GM23338 (cell line): ENCODE results near the gene MRPS10. TPM values are rescaled to one million over a fixed set of nuclear protein-coding genes. Genes with fewer than 3 reads are reported as not detected.

Experiments
- ATAC-seq: fragments of 200-7000 bp; cut with Tn5 transposase; 3 replicates; pipeline ENCODE4 v1.9.1; 2020
- DNase-seq: peaks from one replicate; pipeline ENCODE4 v3.0.0-alpha.2; 2015; ENCODE audit warnings: low spot score
- H2AFZ ChIP-seq: fragments of 200-600 bp; sonication (generic); 2 replicates; pipeline ENCODE4 v1.8.0; 2016; ENCODE audit warnings: antibody characterized with exemption, mild to moderate bottlenecking, moderate library complexity
- H3F3A ChIP-seq: fragments of 200-600 bp; sonication (generic); replicated peaks from 2 replicates; pipeline ENCODE4 v1.8.0; 2017; ENCODE audit warnings: antibody characterized with exemption, mixed run types, low read depth
- H3K27ac ChIP-seq: fragments of 200-600 bp; sonication (generic); 2 replicates; pipeline ENCODE4 v1.6.1; 2016; ENCODE audit warnings: low read depth
- H3K27me3 ChIP-seq: fragments of 200-600 bp; sonication (generic); 2 replicates; pipeline ENCODE4 v1.8.0; 2016; ENCODE audit warnings: mild to moderate bottlenecking, mixed run types, moderate library complexity; ENCODE audit not compliant: insufficient read depth
- H3K36me3 ChIP-seq: fragments of 200-600 bp; sonication (generic); 2 replicates; pipeline ENCODE4 v1.8.0; 2016; ENCODE audit warnings: mild to moderate bottlenecking; ENCODE audit not compliant: insufficient read depth
- H3K4me1 ChIP-seq: fragments of 200-600 bp; sonication (generic); 2 replicates; pipeline ENCODE4 v1.8.0; 2016; ENCODE audit warnings: mild to moderate bottlenecking, moderate library complexity; ENCODE audit not compliant: insufficient read depth
- H3K4me2 ChIP-seq: fragments of 200-600 bp; sonication (generic); 2 replicates; pipeline ENCODE4 v1.7.1; 2017; ENCODE audit warnings: mixed run types
- H3K4me3 ChIP-seq: fragments of 200-600 bp; sonication (generic); 2 replicates; pipeline ENCODE4 v1.6.1; 2016; ENCODE audit warnings: mixed run types
- H3K79me2 ChIP-seq: fragments of 200-600 bp; sonication (generic); replicated peaks from 2 replicates; pipeline ENCODE4 v1.8.0; 2017; ENCODE audit warnings: mild to moderate bottlenecking; ENCODE audit not compliant: insufficient read depth
- H3K9me2 ChIP-seq: fragments of 200-600 bp; sonication (generic); 2 replicates; pipeline ENCODE4 v1.8.0; 2017; ENCODE audit not compliant: insufficient read depth
- H4K20me1 ChIP-seq: fragments of 200-600 bp; sonication (generic); replicated peaks from 2 replicates; pipeline ENCODE4 v1.8.0; 2017; ENCODE audit warnings: mild to moderate bottlenecking; ENCODE audit not compliant: insufficient read depth
- H3K27ac Mint-ChIP-seq: 2 replicates; pipeline ENCODE4 v1.8.0; 2020; ENCODE audit warnings: inconsistent platforms, mild to moderate bottlenecking, moderate library complexity, mixed read lengths
- H3K27me3 Mint-ChIP-seq: 3 replicates; pipeline ENCODE4 v1.8.0; 2022; ENCODE audit warnings: low read depth, mild to moderate bottlenecking, moderate library complexity, mixed read lengths, inconsistent platforms; ENCODE audit not compliant: insufficient read depth, poor library complexity
- H3K36me3 Mint-ChIP-seq: 3 replicates; pipeline ENCODE4 v1.8.0; 2021; ENCODE audit warnings: low read depth, mild to moderate bottlenecking, inconsistent platforms, moderate library complexity, mixed read lengths
- H3K4me1 Mint-ChIP-seq: 3 replicates; pipeline ENCODE4 v1.8.0; 2020; ENCODE audit warnings: mild to moderate bottlenecking, inconsistent platforms, mixed read lengths
- H3K4me3 Mint-ChIP-seq: 3 replicates; pipeline ENCODE4 v1.8.0; 2021; ENCODE audit warnings: moderate library complexity, mild to moderate bottlenecking, inconsistent platforms, mixed read lengths
- H3K9me3 Mint-ChIP-seq: 3 replicates; pipeline ENCODE4 v1.8.0; 2020; ENCODE audit warnings: moderate library complexity, mild to moderate bottlenecking, inconsistent platforms, mixed read lengths
- CREB1 ChIP-seq: fragments of 250-450 bp; sonication (Bioruptor Pico); IDR thresholded peaks from 2 replicates; pipeline ENCODE4 v1.5.0; 2020; ENCODE audit warnings: low read depth, mild to moderate bottlenecking, moderate library complexity
- CTCF ChIP-seq, 2 experiments: fragments of 200-600 bp in 1 of 2; sonication (generic) in 1 of 2; conservative IDR thresholded peaks; 2 replicates each; pipeline versions ENCODE4 v1.5.1 to v1.6.1; 2016 to 2017; ENCODE audit warnings: antibody characterized with exemption in 2 of 2, low read depth in 2 of 2, mild to moderate bottlenecking in 2 of 2, moderate library complexity in 1 of 2
- EZH2 ChIP-seq: fragments of 200-600 bp; sonication (generic); IDR thresholded peaks from one replicate; pipeline ENCODE4 v1.8.0; 2017; ENCODE audit warnings: antibody characterized with exemption, mild to moderate bottlenecking, low read depth; ENCODE audit not compliant: unreplicated experiment
- JUNB ChIP-seq: IDR thresholded peaks from one replicate; pipeline ENCODE4 v1.6.1; 2016; ENCODE audit warnings: antibody characterized with exemption; ENCODE audit not compliant: unreplicated experiment
- NANOG ChIP-seq: IDR thresholded peaks from 2 replicates; pipeline ENCODE4 v1.6.1; 2016; ENCODE audit warnings: antibody characterized with exemption, borderline replicate concordance
- POLR2AphosphoS5 ChIP-seq: IDR thresholded peaks from 2 replicates; pipeline ENCODE4 v1.6.1; 2016; ENCODE audit warnings: antibody characterized with exemption, low read depth
- STAT1 ChIP-seq: IDR thresholded peaks from one replicate; pipeline ENCODE4 v1.6.1; 2016; ENCODE audit warnings: antibody characterized with exemption; ENCODE audit not compliant: unreplicated experiment
- ZNF331 ChIP-seq: fragments of 250-450 bp; sonication (Bioruptor Pico); IDR thresholded peaks from 2 replicates; pipeline ENCODE4 v1.5.0; 2020; ENCODE audit warnings: low read depth, mild to moderate bottlenecking, moderate library complexity
- polyA plus RNA-seq: library from polyadenylated mRNA; unstranded; fragments of >200 nt; fragmentation: Nextera tagmentation; extraction: Ambion mirVana; gene quantifications from 2 replicates; pipeline ENCODE4 v1.2.1, GENCODE V29; 2016
- total RNA-seq: library from RNA; depleted of rRNA; stranded (reverse); fragments of >200 nt; shearing (Covaris generic); gene quantifications from 2 replicates; pipeline ENCODE4 v1.2.3, GENCODE V29; 2014
- TF ChIP-seq, protein P1 (sequence below): fragments of 250-450 bp; sonication (Bioruptor Pico); IDR thresholded peaks from 2 replicates; pipeline ENCODE4 v1.5.0; 2020; ENCODE audit warnings: mild to moderate bottlenecking, moderate library complexity
- TF ChIP-seq, protein P2 (sequence below): IDR thresholded peaks from 2 replicates; pipeline ENCODE4 v1.6.1; 2016; ENCODE audit warnings: antibody characterized with exemption

MRPS10 gene
- total and polyA plus RNA-seq, 2 experiments from 2014 or later = 36.2 to 42.7 TPM

DNA sequence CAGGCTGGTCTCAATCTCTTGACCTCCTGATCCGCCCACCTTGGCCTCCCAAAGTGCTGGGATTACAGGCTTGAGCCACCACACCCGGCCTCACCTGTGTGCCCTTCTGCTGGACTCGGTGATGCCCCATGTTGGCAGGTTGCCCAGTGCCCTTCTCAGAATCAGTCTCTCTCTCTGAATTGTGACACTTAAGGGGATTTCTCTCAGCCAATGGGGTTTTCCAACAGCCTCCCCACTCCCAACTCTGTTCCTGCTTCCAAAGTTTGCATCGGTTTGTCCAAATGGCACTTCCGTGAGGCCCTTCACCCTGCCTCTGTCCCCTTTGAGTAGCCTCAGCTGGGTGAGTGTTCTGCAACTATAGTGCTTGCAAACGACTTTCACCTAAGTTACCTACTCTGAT is 3.1 kb upstream of the MRPS10 start (continued):
- TF ChIP-seq CTCF (conservative IDR thresholded peaks at IDR 0.05; ENCODE audit: low read depth in 2 of 2) = no peak
- no peak for TF ChIP-seq CREB1 (CRISPR knock-in tag)
- TF ChIP-seq POLR2AphosphoS5 = no peak
- no peak for TF ChIP-seq STAT1
- TF ChIP-seq NANOG = no peak
- no peak for TF ChIP-seq ZNF331

- ATAC-seq = no peak
- peak overlapping the region; percentile 88 for H3K27ac ChIP-seq
Measured at GRCh38 chr6:42217157-42217518, 523 bp downstream of the MRPS10 start.

More at GRCh38 chr6:42217157-42217518, 523 bp downstream of the MRPS10 start:
- TF ChIP-seq NANOG = no peak
- TF ChIP-seq, protein P1, sequence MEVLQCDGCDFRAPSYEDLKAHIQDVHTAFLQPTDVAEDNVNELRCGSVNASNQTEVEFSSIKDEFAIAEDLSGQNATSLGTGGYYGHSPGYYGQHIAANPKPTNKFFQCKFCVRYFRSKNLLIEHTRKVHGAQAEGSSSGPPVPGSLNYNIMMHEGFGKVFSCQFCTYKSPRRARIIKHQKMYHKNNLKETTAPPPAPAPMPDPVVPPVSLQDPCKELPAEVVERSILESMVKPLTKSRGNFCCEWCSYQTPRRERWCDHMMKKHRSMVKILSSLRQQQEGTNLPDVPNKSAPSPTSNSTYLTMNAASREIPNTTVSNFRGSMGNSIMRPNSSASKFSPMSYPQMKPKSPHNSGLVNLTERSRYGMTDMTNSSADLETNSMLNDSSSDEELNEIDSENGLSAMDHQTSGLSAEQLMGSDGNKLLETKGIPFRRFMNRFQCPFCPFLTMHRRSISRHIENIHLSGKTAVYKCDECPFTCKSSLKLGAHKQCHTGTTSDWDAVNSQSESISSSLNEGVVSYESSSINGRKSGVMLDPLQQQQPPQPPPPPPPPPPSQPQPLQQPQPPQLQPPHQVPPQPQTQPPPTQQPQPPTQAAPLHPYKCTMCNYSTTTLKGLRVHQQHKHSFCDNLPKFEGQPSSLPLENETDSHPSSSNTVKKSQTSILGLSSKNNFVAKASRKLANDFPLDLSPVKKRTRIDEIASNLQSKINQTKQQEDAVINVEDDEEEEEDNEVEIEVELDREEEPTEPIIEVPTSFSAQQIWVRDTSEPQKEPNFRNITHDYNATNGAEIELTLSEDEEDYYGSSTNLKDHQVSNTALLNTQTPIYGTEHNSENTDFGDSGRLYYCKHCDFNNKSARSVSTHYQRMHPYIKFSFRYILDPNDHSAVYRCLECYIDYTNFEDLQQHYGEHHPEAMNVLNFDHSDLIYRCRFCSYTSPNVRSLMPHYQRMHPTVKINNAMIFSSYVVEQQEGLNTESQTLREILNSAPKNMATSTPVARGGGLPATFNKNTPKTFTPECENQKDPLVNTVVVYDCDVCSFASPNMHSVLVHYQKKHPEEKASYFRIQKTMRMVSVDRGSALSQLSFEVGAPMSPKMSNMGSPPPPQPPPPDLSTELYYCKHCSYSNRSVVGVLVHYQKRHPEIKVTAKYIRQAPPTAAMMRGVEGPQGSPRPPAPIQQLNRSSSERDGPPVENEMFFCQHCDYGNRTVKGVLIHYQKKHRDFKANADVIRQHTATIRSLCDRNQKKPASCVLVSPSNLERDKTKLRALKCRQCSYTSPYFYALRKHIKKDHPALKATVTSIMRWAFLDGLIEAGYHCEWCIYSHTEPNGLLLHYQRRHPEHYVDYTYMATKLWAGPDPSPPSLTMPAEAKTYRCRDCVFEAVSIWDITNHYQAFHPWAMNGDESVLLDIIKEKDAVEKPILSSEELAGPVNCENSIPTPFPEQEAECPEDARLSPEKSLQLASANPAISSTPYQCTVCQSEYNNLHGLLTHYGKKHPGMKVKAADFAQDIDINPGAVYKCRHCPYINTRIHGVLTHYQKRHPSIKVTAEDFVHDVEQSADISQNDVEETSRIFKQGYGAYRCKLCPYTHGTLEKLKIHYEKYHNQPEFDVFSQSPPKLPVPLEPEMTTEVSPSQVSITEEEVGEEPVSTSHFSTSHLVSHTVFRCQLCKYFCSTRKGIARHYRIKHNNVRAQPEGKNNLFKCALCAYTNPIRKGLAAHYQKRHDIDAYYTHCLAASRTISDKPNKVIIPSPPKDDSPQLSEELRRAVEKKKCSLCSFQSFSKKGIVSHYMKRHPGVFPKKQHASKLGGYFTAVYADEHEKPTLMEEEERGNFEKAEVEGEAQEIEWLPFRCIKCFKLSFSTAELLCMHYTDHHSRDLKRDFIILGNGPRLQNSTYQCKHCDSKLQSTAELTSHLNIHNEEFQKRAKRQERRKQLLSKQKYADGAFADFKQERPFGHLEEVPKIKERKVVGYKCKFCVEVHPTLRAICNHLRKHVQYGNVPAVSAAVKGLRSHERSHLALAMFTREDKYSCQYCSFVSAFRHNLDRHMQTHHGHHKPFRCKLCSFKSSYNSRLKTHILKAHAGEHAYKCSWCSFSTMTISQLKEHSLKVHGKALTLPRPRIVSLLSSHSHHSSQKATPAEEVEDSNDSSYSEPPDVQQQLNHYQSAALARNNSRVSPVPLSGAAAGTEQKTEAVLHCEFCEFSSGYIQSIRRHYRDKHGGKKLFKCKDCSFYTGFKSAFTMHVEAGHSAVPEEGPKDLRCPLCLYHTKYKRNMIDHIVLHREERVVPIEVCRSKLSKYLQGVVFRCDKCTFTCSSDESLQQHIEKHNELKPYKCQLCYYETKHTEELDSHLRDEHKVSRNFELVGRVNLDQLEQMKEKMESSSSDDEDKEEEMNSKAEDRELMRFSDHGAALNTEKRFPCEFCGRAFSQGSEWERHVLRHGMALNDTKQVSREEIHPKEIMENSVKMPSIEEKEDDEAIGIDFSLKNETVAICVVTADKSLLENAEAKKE = no peak
- TF ChIP-seq, protein P2, sequence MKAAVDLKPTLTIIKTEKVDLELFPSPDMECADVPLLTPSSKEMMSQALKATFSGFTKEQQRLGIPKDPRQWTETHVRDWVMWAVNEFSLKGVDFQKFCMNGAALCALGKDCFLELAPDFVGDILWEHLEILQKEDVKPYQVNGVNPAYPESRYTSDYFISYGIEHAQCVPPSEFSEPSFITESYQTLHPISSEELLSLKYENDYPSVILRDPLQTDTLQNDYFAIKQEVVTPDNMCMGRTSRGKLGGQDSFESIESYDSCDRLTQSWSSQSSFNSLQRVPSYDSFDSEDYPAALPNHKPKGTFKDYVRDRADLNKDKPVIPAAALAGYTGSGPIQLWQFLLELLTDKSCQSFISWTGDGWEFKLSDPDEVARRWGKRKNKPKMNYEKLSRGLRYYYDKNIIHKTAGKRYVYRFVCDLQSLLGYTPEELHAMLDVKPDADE = no peak
- no peak for TF ChIP-seq EZH2
- TF ChIP-seq JUNB = no peak
- H3K36me3 Mint-ChIP-seq = peaks cover 11% of the 10 kb centered on the region
- H3K27me3 Mint-ChIP-seq = peaks cover 6% of the 10 kb centered on the region
- no peaks in the 10 kb centered on the region for H3K27me3 ChIP-seq
- peak overlapping the region; percentile 82 for H3K4me3 ChIP-seq
- H3K79me2 ChIP-seq = peaks cover 10% of the 10 kb centered on the region
- H3F3A ChIP-seq = peaks cover 11% of the 10 kb centered on the region; the same call in 1 of the 2 replicates
- peak overlapping the region; percentile 93 for H3K4me3 Mint-ChIP-seq
- H3K9me3 Mint-ChIP-seq = no peaks in the 10 kb centered on the region
- no peak for DNase-seq
- H4K20me1 ChIP-seq = no peaks in the 10 kb centered on the region
- H3K36me3 ChIP-seq = no peaks in the 10 kb centered on the region; the same call in 1 of the 2 replicates
- H3K9me2 ChIP-seq = no peaks in the 10 kb centered on the region
- H3K4me1 ChIP-seq = peaks cover 5% of the 10 kb centered on the region; the same call in 1 of the 2 replicates
- H3K27ac Mint-ChIP-seq = peak overlapping the region; percentile 96
- H3K4me2 ChIP-seq = peak overlapping the region; percentile 84
- H2AFZ ChIP-seq = peak overlapping the region; percentile 40; the same call in 1 of the 2 replicates
- peaks cover 8% of the 10 kb centered on the region for H3K4me1 Mint-ChIP-seq
